GM12875 (cell line): Measurements from ENCODE around the gene RIPOR3.
"Not testable (repeated sequence)": the region's sequence is repeated elsewhere in the genome, so short reads cannot be mapped to it uniquely, and the experiment has no call there.

Source experiments
- H3K4me3 ChIP-seq: one replicate; pipeline ENCODE4 v1.5.1; 2011; ENCODE audit warnings: low read depth, low read length, control low read depth
- TF ChIP-seq, protein P1 (sequence below): IDR thresholded peaks from 2 replicates; pipeline ENCODE4 v1.5.1; 2011; ENCODE audit warnings: low read depth, mild to moderate bottlenecking, control low read depth, inconsistent platforms, low read length, moderate library complexity, borderline replicate concordance; ENCODE audit not compliant: insufficient read depth

Gene RIPOR3

DNA sequence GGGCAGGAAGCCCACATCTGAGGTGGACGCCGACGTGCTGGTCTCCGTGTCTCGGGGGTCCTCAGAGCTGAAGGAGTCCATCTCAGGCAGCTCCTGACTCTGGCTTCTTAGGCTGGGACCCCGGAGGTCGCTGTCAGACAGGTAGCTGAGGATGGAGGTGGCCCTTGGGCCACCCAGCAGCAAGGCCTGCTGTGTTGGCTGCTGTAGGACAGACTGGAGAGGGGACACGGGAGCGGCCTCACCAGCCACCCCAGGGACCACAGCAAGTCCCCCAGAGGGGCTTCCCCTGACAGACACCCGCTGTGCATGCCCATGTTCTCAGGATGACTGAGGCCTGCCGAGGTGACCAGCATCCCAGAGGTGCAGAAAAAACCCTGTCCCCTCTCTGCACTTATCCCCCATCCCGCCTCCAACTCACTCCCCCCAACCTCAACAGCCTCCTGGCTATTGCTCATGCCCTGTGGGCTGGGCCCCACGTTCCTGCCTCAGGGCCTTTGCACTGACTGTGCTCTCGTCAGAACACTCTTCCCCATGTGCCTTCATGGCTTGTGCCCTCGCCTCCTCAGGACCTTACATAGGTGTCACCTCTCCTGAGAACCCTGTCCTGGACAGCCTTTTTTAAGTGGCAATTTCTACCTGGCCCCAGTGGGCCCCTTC is 88.8 kb downstream of the RIPOR3 start:
- TF ChIP-seq, protein P1, sequence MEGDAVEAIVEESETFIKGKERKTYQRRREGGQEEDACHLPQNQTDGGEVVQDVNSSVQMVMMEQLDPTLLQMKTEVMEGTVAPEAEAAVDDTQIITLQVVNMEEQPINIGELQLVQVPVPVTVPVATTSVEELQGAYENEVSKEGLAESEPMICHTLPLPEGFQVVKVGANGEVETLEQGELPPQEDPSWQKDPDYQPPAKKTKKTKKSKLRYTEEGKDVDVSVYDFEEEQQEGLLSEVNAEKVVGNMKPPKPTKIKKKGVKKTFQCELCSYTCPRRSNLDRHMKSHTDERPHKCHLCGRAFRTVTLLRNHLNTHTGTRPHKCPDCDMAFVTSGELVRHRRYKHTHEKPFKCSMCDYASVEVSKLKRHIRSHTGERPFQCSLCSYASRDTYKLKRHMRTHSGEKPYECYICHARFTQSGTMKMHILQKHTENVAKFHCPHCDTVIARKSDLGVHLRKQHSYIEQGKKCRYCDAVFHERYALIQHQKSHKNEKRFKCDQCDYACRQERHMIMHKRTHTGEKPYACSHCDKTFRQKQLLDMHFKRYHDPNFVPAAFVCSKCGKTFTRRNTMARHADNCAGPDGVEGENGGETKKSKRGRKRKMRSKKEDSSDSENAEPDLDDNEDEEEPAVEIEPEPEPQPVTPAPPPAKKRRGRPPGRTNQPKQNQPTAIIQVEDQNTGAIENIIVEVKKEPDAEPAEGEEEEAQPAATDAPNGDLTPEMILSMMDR, result no peak
- no peak overlapping the region for H3K4me3 ChIP-seq

DNA sequence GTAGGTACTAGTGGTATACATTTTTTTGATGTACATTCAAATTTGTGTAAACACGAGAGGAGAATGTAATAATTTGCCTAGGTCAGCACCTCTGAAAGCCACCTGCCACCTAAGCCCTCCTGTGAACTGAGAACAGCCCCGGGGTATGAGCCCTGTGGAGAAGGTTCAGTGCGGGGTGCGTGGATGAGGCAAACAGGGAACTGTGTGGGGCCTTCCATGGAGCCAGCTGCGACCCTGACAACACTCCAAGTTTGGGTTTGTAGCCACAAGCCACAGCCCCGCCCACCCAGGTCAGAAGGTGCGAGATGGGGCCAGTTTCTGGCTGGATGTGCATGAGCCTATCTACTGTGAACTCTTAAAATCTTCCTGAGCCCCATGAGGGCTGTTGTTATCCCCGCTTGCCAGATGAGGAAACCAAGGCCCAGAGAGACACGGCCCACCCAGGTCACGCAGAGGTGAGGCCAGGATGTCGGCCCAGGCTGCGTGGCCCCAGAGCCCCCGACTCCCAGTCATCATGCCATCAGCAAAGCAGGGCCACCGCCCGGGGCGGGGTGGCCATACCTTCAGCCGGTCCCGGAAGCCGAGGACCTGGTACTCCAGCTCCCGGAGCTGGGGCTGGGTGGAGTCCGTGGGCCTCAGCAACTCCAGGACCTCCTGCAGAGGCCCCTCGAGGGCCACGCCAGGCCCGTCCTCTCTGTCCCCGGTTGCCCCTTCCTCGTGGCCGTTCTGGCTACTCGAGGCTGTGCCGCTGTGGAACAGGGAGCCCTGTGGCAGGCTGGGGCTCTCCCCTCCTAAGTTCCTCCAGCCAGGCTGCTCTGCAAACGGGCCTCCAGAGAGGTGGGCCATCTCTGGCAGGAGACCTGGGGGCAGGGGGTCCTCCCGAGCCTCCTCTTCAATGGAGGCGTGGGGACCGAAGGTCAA is 89.6 kb downstream of the RIPOR3 start:
- TF ChIP-seq, protein P1, result no peak
- no peak overlapping the region for H3K4me3 ChIP-seq

DNA sequence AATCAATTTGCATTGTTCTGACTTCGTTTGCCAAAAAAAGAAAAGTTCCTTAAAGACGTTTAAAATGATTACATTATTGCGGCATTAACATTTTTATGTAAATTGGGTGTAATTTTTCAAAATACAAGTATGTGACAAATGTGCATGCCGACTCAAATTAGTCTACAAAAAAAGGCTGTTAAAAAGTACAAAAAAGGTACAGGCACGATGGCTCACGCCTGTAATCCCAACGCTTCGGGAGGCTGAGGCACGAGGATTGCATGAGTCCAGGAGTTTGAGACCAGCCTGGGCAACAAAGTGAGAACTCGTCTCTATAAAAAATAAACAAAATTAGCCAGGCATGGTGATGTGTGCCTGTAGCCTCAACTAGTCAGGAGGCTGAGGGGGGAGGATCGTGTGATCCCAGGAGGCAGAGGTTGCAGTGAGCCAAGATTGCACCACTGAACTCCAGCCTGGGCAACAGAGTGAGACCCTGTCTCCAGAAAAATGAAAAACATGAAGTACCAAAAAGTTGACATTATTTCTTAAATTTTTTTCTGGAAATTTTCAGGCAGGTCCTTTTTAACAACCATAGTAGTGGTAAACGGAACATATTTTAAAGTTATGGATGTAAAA is 91.0 kb downstream of the RIPOR3 start:
- TF ChIP-seq, protein P1, result no peak
- H3K4me3 ChIP-seq, result no peak overlapping the region

DNA sequence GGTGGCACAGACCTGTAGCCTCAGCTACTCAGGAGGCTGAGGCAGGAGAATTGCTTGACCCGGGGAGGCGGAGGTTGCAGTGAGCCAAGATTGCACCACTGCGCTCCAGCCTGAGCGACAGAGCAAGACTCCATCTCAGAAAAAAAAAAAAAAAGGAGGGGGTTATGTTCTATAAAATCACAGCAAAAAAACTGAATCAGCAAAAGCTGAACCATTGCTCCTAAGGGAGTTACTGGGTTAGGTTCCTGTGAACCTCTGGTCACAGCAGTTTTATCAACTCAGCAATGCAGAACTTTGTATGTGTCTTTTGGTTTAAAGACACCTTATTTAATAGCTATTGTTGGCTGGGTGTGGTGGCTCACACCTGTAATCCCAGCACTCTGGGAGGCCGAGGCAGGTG is 92.6 kb downstream of the RIPOR3 start:
- H3K4me3 ChIP-seq, result not testable (repeated sequence)

DNA sequence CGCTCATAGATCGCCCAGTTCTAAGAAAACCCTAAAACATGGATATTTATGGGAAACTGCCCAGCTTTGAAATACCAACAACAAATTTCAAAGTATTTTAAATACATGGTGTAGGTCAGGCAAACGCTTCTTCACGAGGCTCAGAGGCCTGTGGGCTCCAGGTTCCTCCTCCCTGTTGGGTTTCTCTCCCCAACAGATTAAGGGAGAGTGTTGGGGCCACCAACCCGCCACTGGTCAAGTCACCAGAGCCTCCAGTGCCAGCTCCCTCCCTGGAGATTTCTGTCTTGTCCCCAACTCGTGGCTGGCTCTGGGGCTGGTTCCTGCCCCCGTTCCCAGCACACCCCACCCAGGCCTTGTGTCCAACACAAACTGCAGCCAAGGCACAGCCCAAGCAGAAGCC is 93.3 kb downstream of the RIPOR3 start:
- no peak overlapping the region for H3K4me3 ChIP-seq
- TF ChIP-seq, protein P1, result no peak

DNA sequence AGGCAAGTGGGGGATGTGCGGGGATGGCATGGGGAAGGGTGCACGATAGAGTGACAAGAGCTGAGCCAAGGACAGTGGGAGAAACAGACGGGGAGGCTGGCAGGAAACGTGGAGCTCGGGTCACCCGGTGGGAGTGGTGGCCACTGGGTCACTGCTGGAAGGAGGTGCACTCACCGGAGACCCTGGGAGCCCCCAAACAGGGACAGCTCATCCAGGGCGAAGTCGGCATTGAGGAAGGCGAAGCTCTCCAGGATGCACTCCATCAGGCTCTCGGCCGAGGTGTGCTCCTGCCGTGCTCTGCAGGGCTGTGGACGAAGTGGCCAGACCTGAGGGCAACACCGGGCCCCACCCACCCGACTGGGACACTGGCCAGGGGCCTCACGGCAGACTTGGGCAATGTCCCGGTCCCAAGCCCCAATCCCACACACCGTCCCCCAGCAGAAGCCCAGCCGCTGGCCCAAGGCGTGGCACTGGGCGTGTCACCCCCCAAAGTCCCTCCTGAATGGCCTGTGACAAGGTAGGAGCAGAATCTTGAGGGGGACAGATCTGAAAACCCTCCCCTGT is 93.9 kb downstream of the RIPOR3 start:
- no peak overlapping the region for H3K4me3 ChIP-seq
- TF ChIP-seq, protein P1, result no peak

DNA sequence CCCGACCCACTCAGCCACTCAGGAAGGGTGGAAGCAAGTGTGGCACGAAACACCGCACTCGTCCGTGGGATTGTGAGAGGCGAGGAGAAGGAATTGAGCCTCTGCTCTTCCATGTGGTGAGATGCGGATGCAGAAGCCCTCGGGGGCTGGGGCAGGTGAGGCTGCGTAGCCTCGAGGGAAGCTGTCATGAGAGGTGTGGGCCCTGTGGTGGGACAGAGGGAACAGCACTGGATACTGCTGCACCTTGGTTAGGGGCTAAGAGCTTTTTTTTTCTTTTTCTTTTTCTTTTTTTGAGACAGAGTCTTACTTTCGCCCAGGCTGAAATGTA is 94.7 kb downstream of the RIPOR3 start:
- TF ChIP-seq, protein P1, result no peak
- H3K4me3 ChIP-seq, result no peak overlapping the region
